Breast epithelium (tissue), 4 donors: Measurements from ENCODE around the gene CATSPER3. TPM values are rescaled to one million over a fixed set of nuclear protein-coding genes. Genes with fewer than 3 reads are reported as not detected.

Experiments used
- DNase-seq, 2 donors: peaks; one replicate each; pipeline ENCODE4 v3.0.0-alpha.2; 2019; ENCODE audit warnings: low spot score in 2 of 2
- H3K27ac ChIP-seq, 2 donors: fragments of 200-600 bp; sonication (generic) in 1 of 2; one replicate each; pipeline ENCODE4 v1.5.1; 2016 to 2019; ENCODE audit warnings: mild to moderate bottlenecking in 1 of 2
- H3K27me3 ChIP-seq, 2 donors: fragments of 200-600 bp; sonication (generic) in 1 of 2; one replicate each; pipeline versions ENCODE4 v1.5.1 to v1.6.0; 2017 to 2019; ENCODE audit warnings: control low read depth in 1 of 2, mild to moderate bottlenecking in 1 of 2
- H3K36me3 ChIP-seq: fragments of 200-600 bp; one replicate; pipeline ENCODE4 v1.5.1; 2019
- H3K4me1 ChIP-seq, 2 donors: fragments of 200-600 bp; sonication (generic); one replicate each; pipeline ENCODE4 v1.5.1; 2016 to 2019; ENCODE audit warnings: control low read depth in 1 of 2
- H3K4me3 ChIP-seq, 3 donors: fragments of 200-600 bp; sonication (generic); 1 replicate in 2 of 3; 2 replicates in 1 of 3; pipeline ENCODE4 v1.5.1; 2016 to 2019; ENCODE audit warnings: mild to moderate bottlenecking in 3 of 3, moderate library complexity in 2 of 3
- H3K9me3 ChIP-seq, 2 donors: fragments of 200-600 bp; sonication (generic) in 1 of 2; one replicate each; pipeline ENCODE4 v1.5.1; 2016 to 2019; ENCODE audit warnings: control low read depth in 1 of 2
- POLR2A ChIP-seq: fragments of 450-650 bp; IDR thresholded peaks from one replicate; pipeline ENCODE4 v1.6.1; 2016; ENCODE audit warnings: antibody characterized with exemption, mild to moderate bottlenecking, moderate library complexity
- POLR2AphosphoS5 ChIP-seq, 3 donors: sonication (generic); formaldehyde crosslinking; IDR thresholded peaks; one replicate each; pipeline ENCODE4 v1.6.1; 2017; ENCODE audit warnings: antibody characterized with exemption in 3 of 3
- intact Hi-C: fragments of 100-400 bp; cut with DNase I; formaldehyde crosslinking; loops from one replicate; pipeline ENCODE4 v1.15.1; 2023; ENCODE audit warnings: low total_unique reads
- total RNA-seq, 3 donors: library from RNA; depleted of rRNA; stranded (reverse); fragments of >200 nt; gene quantifications; one replicate each; pipeline ENCODE4 v1.1.0, GENCODE V29; 2016
- TF ChIP-seq, protein P1 (sequence below), 3 donors: fragments of 450-650 bp; IDR thresholded peaks; one replicate each; pipeline ENCODE4 v1.5.1; 2016 to 2017; ENCODE audit warnings: antibody characterized with exemption in 3 of 3, mild to moderate bottlenecking in 3 of 3, moderate library complexity in 3 of 3

CATSPER3 gene
- total RNA-seq, 3 donors from 2014 or later = 0.32 to 0.44 TPM; not detected in 1

- no peak overlapping the region for H3K27ac ChIP-seq
- H3K27me3 ChIP-seq = peaks cover 0 to 24% of the 10 kb centered on the region in 2 donors
- DNase-seq = no peak
- H3K9me3 ChIP-seq = no peaks in the 10 kb centered on the region
- H3K4me3 ChIP-seq = no peak overlapping the region
- intact Hi-C loops = no loop called here
- TF ChIP-seq POLR2A (no peak), POLR2AphosphoS5 (IDR thresholded peaks at IDR 0.05) (no peak)
- TF ChIP-seq, protein P1, sequence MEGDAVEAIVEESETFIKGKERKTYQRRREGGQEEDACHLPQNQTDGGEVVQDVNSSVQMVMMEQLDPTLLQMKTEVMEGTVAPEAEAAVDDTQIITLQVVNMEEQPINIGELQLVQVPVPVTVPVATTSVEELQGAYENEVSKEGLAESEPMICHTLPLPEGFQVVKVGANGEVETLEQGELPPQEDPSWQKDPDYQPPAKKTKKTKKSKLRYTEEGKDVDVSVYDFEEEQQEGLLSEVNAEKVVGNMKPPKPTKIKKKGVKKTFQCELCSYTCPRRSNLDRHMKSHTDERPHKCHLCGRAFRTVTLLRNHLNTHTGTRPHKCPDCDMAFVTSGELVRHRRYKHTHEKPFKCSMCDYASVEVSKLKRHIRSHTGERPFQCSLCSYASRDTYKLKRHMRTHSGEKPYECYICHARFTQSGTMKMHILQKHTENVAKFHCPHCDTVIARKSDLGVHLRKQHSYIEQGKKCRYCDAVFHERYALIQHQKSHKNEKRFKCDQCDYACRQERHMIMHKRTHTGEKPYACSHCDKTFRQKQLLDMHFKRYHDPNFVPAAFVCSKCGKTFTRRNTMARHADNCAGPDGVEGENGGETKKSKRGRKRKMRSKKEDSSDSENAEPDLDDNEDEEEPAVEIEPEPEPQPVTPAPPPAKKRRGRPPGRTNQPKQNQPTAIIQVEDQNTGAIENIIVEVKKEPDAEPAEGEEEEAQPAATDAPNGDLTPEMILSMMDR (IDR thresholded peaks at IDR 0.05) = no peak
- no peaks in the 10 kb centered on the region for H3K4me1 ChIP-seq
- no peaks in the 10 kb centered on the region for H3K36me3 ChIP-seq
Observed at GRCh38 chr5:135056316-135057030, 88.8 kb downstream of the CATSPER3 start.

DNA sequence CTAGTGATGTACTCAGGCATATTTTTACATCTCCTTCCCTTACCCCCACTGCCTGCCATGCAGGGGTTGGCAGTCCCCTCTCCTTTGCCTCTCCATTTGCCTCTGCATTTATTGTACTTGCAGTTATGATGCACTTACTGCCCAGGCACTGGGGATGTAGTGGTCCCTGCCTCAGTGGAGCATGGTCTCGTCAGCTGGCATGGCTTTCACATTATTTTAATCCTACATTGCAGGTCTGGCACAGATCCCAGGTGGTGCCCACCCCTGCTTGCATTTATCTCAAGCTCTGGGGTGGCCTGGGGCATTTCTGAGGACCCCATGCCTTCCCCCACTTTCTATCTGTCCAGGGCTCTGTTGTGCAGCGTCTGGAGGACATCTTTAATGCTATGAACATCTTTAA lies 89.5 kb downstream of the CATSPER3 start:
- intact Hi-C loops = no loop called here
- Histone ChIP-seq H3K4me3 (no peak overlapping the region), H3K36me3 (no peaks in the 10 kb centered on the region)

GRCh38 chr5:135058331-135058732 lies 90.6 kb downstream of the CATSPER3 start:
- H3K4me1 ChIP-seq = no peaks in the 10 kb centered on the region
- DNase-seq = no peak
- H3K36me3 ChIP-seq = no peaks in the 10 kb centered on the region
- H3K27ac ChIP-seq = no peak overlapping the region
- TF ChIP-seq POLR2A (no peak), POLR2AphosphoS5 (IDR thresholded peaks at IDR 0.05) (no peak)
- TF ChIP-seq, protein P1 (IDR thresholded peaks at IDR 0.05) = no peak
- no peaks in the 10 kb centered on the region for H3K9me3 ChIP-seq
- intact Hi-C loops = no loop called here
- H3K4me3 ChIP-seq = no peak overlapping the region
- peaks cover 0 to 6% of the 10 kb centered on the region in 2 donors for H3K27me3 ChIP-seq

More for the DNA sequence above, 89.5 kb downstream of the CATSPER3 start:
- TF ChIP-seq, protein P1 (IDR thresholded peaks at IDR 0.05) = no peak
- TF ChIP-seq POLR2AphosphoS5 (IDR thresholded peaks at IDR 0.05) = no peak
- no peak for TF ChIP-seq POLR2A
- no peak overlapping the region for H3K27ac ChIP-seq
- no peaks in the 10 kb centered on the region for H3K9me3 ChIP-seq
- no peak for DNase-seq
- no peaks in the 10 kb centered on the region for H3K4me1 ChIP-seq
- peaks cover 0 to 17% of the 10 kb centered on the region in 2 donors for H3K27me3 ChIP-seq

DNA sequence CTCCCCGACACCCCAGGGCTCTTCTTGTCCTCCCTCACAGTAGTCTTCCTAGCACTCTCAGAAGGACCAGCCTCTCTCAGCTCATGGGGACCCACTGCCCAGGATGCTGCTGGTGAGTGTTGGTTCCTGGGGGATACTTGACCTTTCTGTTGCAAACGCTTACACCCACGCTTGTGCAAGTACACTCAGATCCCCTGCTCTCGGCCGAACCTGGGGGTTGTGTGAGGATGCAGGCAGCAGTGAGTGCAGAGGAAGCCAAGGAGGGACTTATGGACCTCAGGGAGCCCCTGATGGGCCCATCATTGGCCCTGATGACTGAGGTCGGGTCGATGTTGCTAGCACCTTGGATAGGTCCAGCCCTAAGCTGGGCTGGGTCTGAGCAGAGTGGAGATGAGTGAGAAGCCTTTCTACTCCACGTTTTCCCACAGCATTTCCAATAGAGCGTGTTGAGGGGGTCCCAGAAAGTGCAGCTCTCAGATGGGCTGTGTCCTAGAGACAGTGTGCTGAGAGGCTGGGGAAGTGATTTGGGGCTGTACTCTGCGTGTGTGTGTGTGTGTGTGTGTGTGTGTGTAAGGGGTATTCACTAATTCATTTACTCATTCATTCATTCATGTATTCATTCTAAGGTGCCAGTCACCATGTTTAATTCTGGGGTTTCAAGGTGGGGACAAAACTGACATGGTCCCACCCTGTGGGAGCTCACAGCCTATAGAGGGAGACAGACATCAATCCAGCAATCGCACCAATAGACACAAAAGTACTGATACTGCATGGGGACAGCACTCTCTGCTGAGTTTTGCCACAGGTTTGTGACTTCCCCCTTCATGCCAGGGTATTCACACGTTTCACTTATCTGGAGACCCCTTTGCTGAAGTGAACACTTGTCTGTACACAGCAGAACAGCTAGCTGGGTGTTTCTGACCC lies 91.6 kb downstream of the CATSPER3 start:
- TF ChIP-seq, protein P1 (IDR thresholded peaks at IDR 0.05) = no peak
- TF ChIP-seq POLR2A = no peak
- no peak for TF ChIP-seq POLR2AphosphoS5 (IDR thresholded peaks at IDR 0.05)
- Histone ChIP-seq H3K4me3 (no peak overlapping the region), H3K27ac (no peak overlapping the region), H3K27me3 (no peaks in the 10 kb centered on the region), H3K4me1 (no peaks in the 10 kb centered on the region), H3K9me3 (no peaks in the 10 kb centered on the region), H3K36me3 (no peaks in the 10 kb centered on the region)
- no peak for DNase-seq
- intact Hi-C loops = no loop called here

DNA sequence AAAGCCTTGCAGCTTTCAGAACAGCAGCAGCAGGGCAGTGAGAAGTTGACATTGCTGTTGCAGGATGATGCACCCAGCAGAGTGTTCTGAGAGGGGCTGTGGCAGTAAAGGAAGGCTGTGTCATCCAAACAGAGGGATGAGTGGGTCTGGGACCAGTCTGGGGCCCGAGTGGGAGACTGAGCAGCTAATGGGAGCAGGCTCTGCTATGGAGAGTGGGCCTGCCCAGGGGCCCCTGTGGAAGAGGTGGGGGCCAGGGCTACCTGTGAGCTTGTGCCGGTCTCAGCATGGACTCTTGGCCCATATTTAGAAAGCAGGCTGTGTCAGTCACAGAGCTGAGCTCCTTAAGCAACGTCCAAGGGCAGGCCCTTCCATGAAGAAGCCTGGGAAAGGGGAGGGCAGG lies 92.3 kb downstream of the CATSPER3 start:
- no peak overlapping the region for H3K4me3 ChIP-seq
- H3K27me3 ChIP-seq = no peaks in the 10 kb centered on the region
- intact Hi-C loops = no loop called here
- no peaks in the 10 kb centered on the region for H3K4me1 ChIP-seq
- H3K36me3 ChIP-seq = no peaks in the 10 kb centered on the region
- TF ChIP-seq, protein P1 (IDR thresholded peaks at IDR 0.05) = no peak
- no peak for TF ChIP-seq POLR2A
- TF ChIP-seq POLR2AphosphoS5 (IDR thresholded peaks at IDR 0.05) = no peak
- H3K9me3 ChIP-seq = no peaks in the 10 kb centered on the region
- no peak for DNase-seq
- no peak overlapping the region for H3K27ac ChIP-seq
